H1 (cell line): ENCODE data around the gene VDR. TPM values are rescaled to one million over a fixed set of nuclear protein-coding genes. Genes with fewer than 3 reads are reported as not detected.

ENCODE experiments used
- CTCF ChIA-PET: fragments of 300-600 bp; sonication (Branson Sonifier 250); formaldehyde crosslinking; loops from one replicate; lab custom pipeline; 2021; ENCODE audit not compliant: partially characterized antibody; lab: Charles Lee
- POLR2A ChIA-PET: fragments of 300-600 bp; sonication (Branson Sonifier 250); formaldehyde crosslinking; loops from one replicate; lab custom pipeline; 2021; ENCODE audit warnings: inconsistent platforms; ENCODE audit not compliant: partially characterized antibody; lab: Charles Lee
- DNase-seq, 2 experiments: peaks; one replicate each; pipeline versions ENCODE4 v3.0.0 to v3.0.0-alpha.2; 2010 to 2022; ENCODE audit warnings: low spot score in 2 of 2, low read depth in 1 of 2, mixed read lengths in 1 of 2
- FAIRE-seq: peaks from 2 replicates; lab custom pipeline; 2011; peaks lifted over from hg19 to GRCh38; lab: Jason Lieb, UNC
- H2AFZ ChIP-seq: 2 replicates; pipeline ENCODE4 v1.8.1; 2012; ENCODE audit warnings: low read length, inconsistent platforms
- H2AK5ac ChIP-seq: 2 replicates; pipeline ENCODE4 v1.6.1; 2013; ENCODE audit warnings: low read depth, low read length
- H2BK120ac ChIP-seq: replicated peaks from 2 replicates; pipeline ENCODE3; 2013; ENCODE audit warnings: low read depth, low read length, inconsistent platforms
- H2BK12ac ChIP-seq: 2 replicates; pipeline ENCODE4 v1.6.1; 2013; ENCODE audit warnings: low read depth, low read length
- H2BK15ac ChIP-seq: 2 replicates; pipeline ENCODE4 v1.6.1; 2013; ENCODE audit warnings: low read length
- H2BK20ac ChIP-seq: 2 replicates; pipeline ENCODE4 v1.6.1; 2013; ENCODE audit warnings: low read length
- H2BK5ac ChIP-seq: 2 replicates; pipeline ENCODE4 v1.6.1; 2013; ENCODE audit warnings: low read depth, low read length
- H3K14ac ChIP-seq: 2 replicates; pipeline ENCODE4 v1.6.1; 2013; ENCODE audit warnings: inconsistent platforms; ENCODE audit not compliant: insufficient read length
- H3K18ac ChIP-seq: 2 replicates; pipeline ENCODE4 v1.6.1; 2013; ENCODE audit warnings: low read length; ENCODE audit errors: extremely low read depth
- H3K23ac ChIP-seq: 2 replicates; pipeline ENCODE4 v1.6.1; 2013; ENCODE audit warnings: inconsistent platforms; ENCODE audit not compliant: insufficient read length
- H3K23me2 ChIP-seq: 2 replicates; pipeline ENCODE4 v1.6.1; 2013; ENCODE audit warnings: low read depth, low read length
- H3K27ac ChIP-seq: 2 replicates; pipeline ENCODE4 v1.6.1; 2011; ENCODE audit warnings: low read depth, low read length, inconsistent platforms
- H3K27me3 ChIP-seq, 4 experiments: replicated peaks in 1 of 4; 1 replicate in 1 of 4; 2 replicates in 3 of 4; pipeline versions ENCODE4 v1.6.1 to v1.8.1; 2011 to 2013; ENCODE audit warnings: low read length in 3 of 4, mild to moderate bottlenecking in 3 of 4, inconsistent platforms in 2 of 4, mixed read lengths in 2 of 4, moderate library complexity in 1 of 4; ENCODE audit not compliant: control insufficient read depth in 3 of 4, insufficient read depth in 3 of 4; ENCODE audit errors: extremely low read depth in 1 of 4
- H3K36me3 ChIP-seq, 4 experiments: 2 replicates each; pipeline versions ENCODE4 v1.6.1 to v1.8.1; 2011 to 2013; ENCODE audit warnings: mild to moderate bottlenecking in 4 of 4, low read length in 3 of 4, moderate library complexity in 2 of 4, control low read depth in 1 of 4, inconsistent platforms in 1 of 4; ENCODE audit not compliant: insufficient read depth in 4 of 4, control insufficient read depth in 2 of 4
- H3K4ac ChIP-seq: replicated peaks from 2 replicates; pipeline ENCODE3; 2013; ENCODE audit warnings: low read length, low read depth, mixed read lengths, inconsistent platforms; ENCODE audit not compliant: insufficient read length
- H3K4me1 ChIP-seq, 4 experiments: replicated peaks in 1 of 4; 1 replicate in 1 of 4; 2 replicates in 3 of 4; pipeline versions ENCODE4 v1.6.1 to v1.8.1; 2011 to 2013; ENCODE audit warnings: low read length in 3 of 4, inconsistent platforms in 2 of 4, mixed read lengths in 1 of 4; ENCODE audit not compliant: insufficient read depth in 4 of 4, control insufficient read depth in 3 of 4
- H3K4me2 ChIP-seq, 2 experiments: 2 replicates each; pipeline versions ENCODE4 v1.6.1 to v1.8.1; 2011 to 2013; ENCODE audit warnings: low read depth in 2 of 2, low read length in 2 of 2, control low read depth in 1 of 2, inconsistent platforms in 1 of 2, mild to moderate bottlenecking in 1 of 2; ENCODE audit not compliant: insufficient read depth in 1 of 2
- H3K4me3 ChIP-seq, 4 experiments: fragments of 200-600, 300-600 bp in 1 of 4; sonication (generic), shearing (Covaris generic), sonication (Bioruptor Twin) in 1 of 4; 2 replicates each; pipeline versions ENCODE4 v1.5.1 to v1.8.1; 2011 to 2016; ENCODE audit warnings: low read length in 4 of 4, low read depth in 3 of 4, control low read depth in 2 of 4, inconsistent platforms in 2 of 4, mild to moderate bottlenecking in 2 of 4, mixed read lengths in 1 of 4, moderate library complexity in 1 of 4; ENCODE audit not compliant: insufficient read depth in 2 of 4; ENCODE audit errors: extremely low read depth in 1 of 4
- H3K56ac ChIP-seq: replicated peaks from 2 replicates; pipeline ENCODE3; 2013; ENCODE audit warnings: low read depth, mild to moderate bottlenecking, mixed read lengths, low read length, inconsistent platforms; ENCODE audit not compliant: insufficient read length
- H3K79me1 ChIP-seq: 2 replicates; pipeline ENCODE4 v1.6.1; 2013; ENCODE audit warnings: low read depth, low read length, control low read depth
- H3K79me2 ChIP-seq, 2 experiments: 2 replicates each; pipeline versions ENCODE4 v1.6.1 to v1.8.1; 2012 to 2013; ENCODE audit warnings: low read length in 2 of 2, mild to moderate bottlenecking in 2 of 2, inconsistent platforms in 1 of 2; ENCODE audit not compliant: insufficient read depth in 2 of 2, control insufficient read depth in 1 of 2
- H3K9ac ChIP-seq, 4 experiments: replicated peaks in 1 of 4; 1 replicate in 1 of 4; 2 replicates in 3 of 4; pipeline versions ENCODE4 v1.6.1 to v1.8.1; 2011 to 2013; ENCODE audit warnings: low read depth in 3 of 4, low read length in 3 of 4, control low read depth in 2 of 4, mild to moderate bottlenecking in 2 of 4, moderate library complexity in 2 of 4, inconsistent platforms in 1 of 4; ENCODE audit errors: extremely low read depth in 1 of 4
- H3K9me3 ChIP-seq, 2 experiments: 2 replicates each; pipeline versions ENCODE4 v1.6.1 to v1.8.1; 2012 to 2013; ENCODE audit warnings: mild to moderate bottlenecking in 2 of 2, moderate library complexity in 2 of 2, control low read depth in 1 of 2, inconsistent platforms in 1 of 2, low read depth in 1 of 2, low read length in 1 of 2, mixed read lengths in 1 of 2; ENCODE audit not compliant: insufficient read depth in 2 of 2
- H4K20me1 ChIP-seq, 2 experiments: replicated peaks in 1 of 2; 2 replicates each; pipeline versions ENCODE3 to v1.8.1; 2011 to 2013; ENCODE audit warnings: inconsistent platforms in 2 of 2, low read length in 2 of 2, mild to moderate bottlenecking in 1 of 2; ENCODE audit not compliant: insufficient read depth in 2 of 2, control insufficient read depth in 1 of 2
- H4K5ac ChIP-seq: 2 replicates; pipeline ENCODE4 v1.6.1; 2013; ENCODE audit warnings: low read length, low read depth, mixed read lengths, inconsistent platforms; ENCODE audit not compliant: insufficient read length
- H4K8ac ChIP-seq: 2 replicates; pipeline ENCODE4 v1.8.0; 2013; ENCODE audit warnings: mild to moderate bottlenecking, moderate library complexity, low read length, inconsistent platforms; ENCODE audit not compliant: insufficient read depth; ENCODE audit errors: extremely low read depth
- H4K91ac ChIP-seq: replicated peaks from 2 replicates; pipeline ENCODE3; 2013; ENCODE audit warnings: low read length, mixed read lengths, inconsistent platforms; ENCODE audit not compliant: insufficient read length
- CBX5 ChIP-seq: fragments of 300-800, 300-1000 bp; sonication (generic); IDR thresholded peaks from 2 replicates; pipeline ENCODE4 v1.7.1; 2016; ENCODE audit warnings: antibody characterized with exemption, low read length, low read depth
- CBX8 ChIP-seq: fragments of 300-800, 300-1000 bp; sonication (generic); IDR thresholded peaks from 2 replicates; pipeline ENCODE4 v1.7.1; 2016; ENCODE audit warnings: low read depth, low read length, borderline replicate concordance
- RFX5 ChIP-seq: IDR thresholded peaks from 2 replicates; pipeline ENCODE4 v1.6.1; 2011; ENCODE audit warnings: low read depth, low read length, improper control_type of control experiment, borderline replicate concordance
- SP2 ChIP-seq: IDR thresholded peaks from 2 replicates; pipeline ENCODE4 v1.6.1; 2012; ENCODE audit warnings: mild to moderate bottlenecking, low read length, inconsistent platforms
- TEAD4 ChIP-seq: IDR thresholded peaks from 2 replicates; pipeline ENCODE4 v1.6.1; 2012; ENCODE audit warnings: low read depth, low read length, inconsistent platforms, mixed read lengths
- WGBS, 2 experiments: shearing (Covaris generic) in 1 of 2; methylation state at CpG; one replicate each; pipeline versions ENCODE4 v1.1.6 to v1.1.7; 2013 to 2015; ENCODE audit warnings: low lambda C conversion rate in 2 of 2, mixed read lengths in 2 of 2, inconsistent platforms in 1 of 2, low coverage in 1 of 2, missing lambda C conversion rate in 1 of 2; ENCODE audit not compliant: insufficient replicate concordance in 2 of 2, insufficient coverage in 1 of 2, insufficient read length in 1 of 2; ENCODE audit errors: extremely low coverage in 1 of 2, missing lambda C conversion rate in 1 of 2; 5-methylcytosine and 5-hydroxymethylcytosine counted together
- polyA plus RNA-seq, 7 experiments: library from polyadenylated mRNA; depleted of rRNA in 3 of 7; stranded (reverse) in 5 of 7; unstranded in 2 of 7; fragments of >200 nt in 5 of 7; fragments of 200-250 nt in 2 of 7; gene quantifications; 1 replicate in 5 of 7; 2 replicates in 1 of 7; 4 replicates in 1 of 7; pipeline versions ENCODE4 v1.2.1 to v1.2.3, GENCODE V29; 2011 to 2013; ENCODE audit warnings: missing spikeins in 2 of 7, mixed read lengths in 2 of 7
- total RNA-seq: library from RNA; stranded (reverse); fragmentation: NEBNext Ultra II Directional; extraction: Animal tissue kit (Norgen Biotek cat#: 25700); gene quantifications from 2 replicates; pipeline ENCODE4 v1.2.1, GENCODE V29; 2021

VDR gene
- total and polyA plus RNA-seq, 2 of the 8 experiments (the other 6 are each of a cell fraction or from before 2014, with no cell fraction given) = 0.44 to 0.65 TPM

GRCh38 chr12:47944685-47945340 is 40.0 kb upstream of the VDR start:
- Histone ChIP-seq H2BK12ac (no peak overlapping the region), H3K18ac (no peak overlapping the region), H3K27ac (no peak overlapping the region), H2BK5ac (peak overlapping the region; percentile 9; the same call in 1 of the 2 replicates), H3K36me3 (no peaks in the 10 kb centered on the region), H3K23me2 (peaks cover 6% of the 10 kb centered on the region), H3K14ac (no peak overlapping the region), H2AFZ (no peak overlapping the region), H2AK5ac (0 out of 2 replicates have a peak overlapping the region, but pooled peaks have one; percentile 54), H4K8ac (no peak overlapping the region), H2BK15ac (no peak overlapping the region), H3K23ac (no peak overlapping the region), H3K9me3 (no peaks in the 10 kb centered on the region), H4K91ac (peak overlapping the region; percentile 47), H3K9ac (no peak overlapping the region), H3K56ac (no peak overlapping the region), H4K20me1 (peaks cover 0 to 2% of the 10 kb centered on the region in 2 experiments), H3K4me3 (no peak overlapping the region), H3K79me2 (no peaks in the 10 kb centered on the region), H2BK120ac (no peak overlapping the region), H3K4me2 (no peak overlapping the region), H3K27me3 (peaks cover 0 to 20% (median 15%) of the 10 kb centered on the region in 4 experiments; a peak in 5 of 7 replicates), H4K5ac (no peak overlapping the region), H3K79me1 (no peaks in the 10 kb centered on the region), H2BK20ac (no peak overlapping the region), H3K4me1 (peaks cover 0 to 16% (median 13%) of the 10 kb centered on the region in 4 experiments; a peak in 5 of 7 replicates), H3K4ac (no peak overlapping the region)
- FAIRE-seq (no peak), DNase-seq (no peak)
- WGBS, 2 experiments = 74% methylated on average over 6 of the region's 6 CpGs; no CpG with 5 or more reads in 1 of the 2 experiments
- POLR2A ChIA-PET = no interaction called here
- CTCF ChIA-PET = interaction anchor here (0.5 to 2.6 kb wide), 4 partner anchors 19 to 163 kb away, joined by 3 to 7 read pairs (median 3); partner anchors contain the start of gene TMEM106C
- TF ChIP-seq CBX5 = no peak
- TF ChIP-seq CBX8 = no peak
- no peak for TF ChIP-seq RFX5
- TF ChIP-seq TEAD4 = no peak
- no peak for TF ChIP-seq SP2
